ENCODE data around the gene OPN4.

OPN4 gene

GRCh38 chr10:86646933-86647332 is 7.4 kb upstream of the OPN4 start:
- no peak for TF ChIP-seq CTCF (IDR thresholded peaks at IDR 0.05; ENCODE audit: borderline replicate concordance, control extremely low read depth, extremely low read depth, insufficient read depth, missing control alignments)
- no peak for DNase-seq (ENCODE audit: low spot score)
- in situ Hi-C loops (cut with MboI; ENCODE audit: low sequenced_read_pairs, unreplicated experiment), result no loop called here

- DNase-seq (ENCODE audit: low spot score), result no peak
- in situ Hi-C loops (cut with MboI; ENCODE audit: low sequenced_read_pairs, unreplicated experiment), result no loop called here
- TF ChIP-seq CTCF (IDR thresholded peaks at IDR 0.05; ENCODE audit: borderline replicate concordance, control extremely low read depth, extremely low read depth, insufficient read depth, missing control alignments), result no peak
Observed at GRCh38 chr10:86647773-86648703, 6.3 kb upstream of the OPN4 start.

- in situ Hi-C loops (cut with MboI; ENCODE audit: low sequenced_read_pairs, unreplicated experiment), result no loop called here
- DNase-seq (ENCODE audit: low spot score), result no peak
- no peak for TF ChIP-seq CTCF (IDR thresholded peaks at IDR 0.05; ENCODE audit: borderline replicate concordance, control extremely low read depth, extremely low read depth, insufficient read depth, missing control alignments)
Observed at GRCh38 chr10:86648704-86649427, 5.5 kb upstream of the OPN4 start.

- in situ Hi-C loops (cut with MboI; ENCODE audit: low sequenced_read_pairs, unreplicated experiment), result no loop called here
- DNase-seq (ENCODE audit: low spot score), result no peak
Observed at GRCh38 chr10:86649471-86650150, 4.7 kb upstream of the OPN4 start.

GRCh38 chr10:86650151-86650550 is 4.2 kb upstream of the OPN4 start:
- TF ChIP-seq CTCF (IDR thresholded peaks at IDR 0.05; ENCODE audit: borderline replicate concordance, control extremely low read depth, extremely low read depth, insufficient read depth, missing control alignments), result no peak
- peak; percentile 28 for DNase-seq (ENCODE audit: low spot score)
- in situ Hi-C loops (cut with MboI; ENCODE audit: low sequenced_read_pairs, unreplicated experiment), result no loop called here

More at GRCh38 chr10:86649471-86650150, 4.7 kb upstream of the OPN4 start:
- no peak for TF ChIP-seq CTCF (IDR thresholded peaks at IDR 0.05; ENCODE audit: borderline replicate concordance, control extremely low read depth, extremely low read depth, insufficient read depth, missing control alignments)

GRCh38 chr10:86651021-86651471 is 3.3 kb upstream of the OPN4 start:
- in situ Hi-C loops (cut with MboI; ENCODE audit: low sequenced_read_pairs, unreplicated experiment), result no loop called here

More at GRCh38 chr10:86651021-86651471, 3.3 kb upstream of the OPN4 start:
- no peak for TF ChIP-seq CTCF (IDR thresholded peaks at IDR 0.05; ENCODE audit: borderline replicate concordance, control extremely low read depth, extremely low read depth, insufficient read depth, missing control alignments)
- no peak for DNase-seq (ENCODE audit: low spot score)

All from GM13976 (cell line).